GM10266 (cell line): Measurements from ENCODE around the gene WDR37.
"Not testable (repeated sequence)": the region's sequence is repeated elsewhere in the genome, so short reads cannot be mapped to it uniquely, and the experiment has no call there.

Source experiments
- DNase-seq: peaks from one replicate; pipeline ENCODE4 v3.0.0; 2012; ENCODE audit errors: extremely low spot score
- TF ChIP-seq, protein P1 (sequence below): IDR thresholded peaks from 2 replicates; pipeline ENCODE4 v1.5.1; 2012; ENCODE audit warnings: mild to moderate bottlenecking, low read depth; ENCODE audit not compliant: control insufficient read depth, insufficient read depth; ENCODE audit errors: missing control alignments

The WDR37 gene

DNA sequence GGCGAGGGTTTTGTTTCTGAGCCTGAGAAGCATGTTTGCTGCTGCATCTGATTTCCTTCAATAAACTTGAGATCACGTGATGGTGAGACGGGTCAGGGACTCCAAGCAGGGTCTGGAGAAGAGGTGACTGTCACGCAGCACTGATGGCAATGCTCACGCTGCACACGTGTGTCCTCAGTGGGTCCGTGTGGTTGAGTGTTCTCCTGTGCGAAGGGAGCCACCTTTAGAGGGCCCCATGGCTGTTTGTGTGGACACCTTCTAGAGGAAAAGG lies 100.4 kb downstream of the WDR37 start:
- TF ChIP-seq, protein P1, sequence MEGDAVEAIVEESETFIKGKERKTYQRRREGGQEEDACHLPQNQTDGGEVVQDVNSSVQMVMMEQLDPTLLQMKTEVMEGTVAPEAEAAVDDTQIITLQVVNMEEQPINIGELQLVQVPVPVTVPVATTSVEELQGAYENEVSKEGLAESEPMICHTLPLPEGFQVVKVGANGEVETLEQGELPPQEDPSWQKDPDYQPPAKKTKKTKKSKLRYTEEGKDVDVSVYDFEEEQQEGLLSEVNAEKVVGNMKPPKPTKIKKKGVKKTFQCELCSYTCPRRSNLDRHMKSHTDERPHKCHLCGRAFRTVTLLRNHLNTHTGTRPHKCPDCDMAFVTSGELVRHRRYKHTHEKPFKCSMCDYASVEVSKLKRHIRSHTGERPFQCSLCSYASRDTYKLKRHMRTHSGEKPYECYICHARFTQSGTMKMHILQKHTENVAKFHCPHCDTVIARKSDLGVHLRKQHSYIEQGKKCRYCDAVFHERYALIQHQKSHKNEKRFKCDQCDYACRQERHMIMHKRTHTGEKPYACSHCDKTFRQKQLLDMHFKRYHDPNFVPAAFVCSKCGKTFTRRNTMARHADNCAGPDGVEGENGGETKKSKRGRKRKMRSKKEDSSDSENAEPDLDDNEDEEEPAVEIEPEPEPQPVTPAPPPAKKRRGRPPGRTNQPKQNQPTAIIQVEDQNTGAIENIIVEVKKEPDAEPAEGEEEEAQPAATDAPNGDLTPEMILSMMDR: no peak
- no peak for DNase-seq

DNA sequence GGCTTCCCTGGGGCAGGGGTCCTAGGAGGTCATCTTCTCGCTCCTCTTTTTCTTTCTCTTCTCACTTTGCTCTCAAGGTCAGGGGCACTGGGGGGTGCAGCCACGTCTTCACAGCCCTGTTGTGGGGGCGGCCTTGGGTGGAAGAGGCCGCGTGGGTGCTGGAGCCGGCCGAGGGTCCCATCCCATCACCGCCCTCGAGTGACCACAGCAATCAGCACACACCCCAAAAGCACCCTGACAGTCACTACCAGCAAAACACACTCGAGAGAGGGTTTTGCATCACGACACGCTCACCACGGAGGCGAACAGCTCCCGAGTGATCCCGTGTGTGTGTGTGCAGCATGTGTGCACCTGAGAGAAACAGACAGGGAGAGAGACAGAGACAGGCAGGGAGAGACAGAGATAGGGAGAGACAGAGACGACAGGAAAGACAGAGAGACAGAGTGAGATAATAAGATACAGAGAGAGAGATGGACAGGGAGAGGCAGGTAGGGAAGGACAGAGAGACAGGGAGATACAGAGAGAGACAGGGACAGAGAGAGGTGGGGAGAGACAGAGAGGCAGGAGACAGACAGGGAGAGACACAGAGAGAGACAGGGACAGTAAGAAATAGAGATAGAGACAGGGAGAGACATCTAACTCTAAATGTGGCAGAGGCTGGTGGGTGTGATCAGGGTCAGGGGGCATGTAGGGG lies 100.9 kb downstream of the WDR37 start:
- TF ChIP-seq, protein P1: no peak
- no peak for DNase-seq

DNA sequence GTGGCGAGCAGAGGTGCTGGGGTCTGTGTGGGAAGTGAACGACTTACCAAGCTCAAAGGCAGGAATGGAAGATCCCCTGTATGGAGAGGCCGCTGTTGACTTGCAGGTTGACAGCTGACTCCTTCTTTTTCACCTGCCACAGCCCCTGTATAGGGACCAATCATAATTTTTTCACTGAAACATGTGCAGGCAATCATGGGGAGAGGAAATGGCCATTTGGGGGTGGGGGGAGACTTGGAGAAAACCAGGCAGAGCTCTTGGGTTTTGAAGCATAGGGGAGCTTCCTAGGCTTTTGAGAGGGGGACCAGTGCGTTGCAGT lies 101.4 kb downstream of the WDR37 start:
- TF ChIP-seq, protein P1: no peak
- no peak for DNase-seq

DNA sequence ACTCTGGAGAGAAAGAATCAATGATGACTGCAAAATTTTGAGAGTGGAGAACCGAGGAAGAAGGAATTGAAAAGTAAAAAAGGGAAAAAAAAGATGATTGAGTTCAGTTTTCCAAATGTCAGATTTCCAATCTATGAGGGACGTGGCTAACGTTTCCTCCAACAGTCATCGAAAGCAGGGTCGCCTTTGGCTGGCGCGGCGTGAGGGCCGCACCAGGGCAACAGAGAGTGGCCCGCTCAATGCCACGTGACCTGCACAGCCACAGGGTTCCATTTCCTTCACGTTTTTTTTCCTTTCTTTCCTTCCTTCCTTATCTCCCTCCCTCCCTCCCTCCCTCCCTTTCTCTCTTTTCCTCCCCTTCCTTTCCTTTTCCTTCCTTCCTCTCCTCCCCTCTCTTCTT lies 101.9 kb downstream of the WDR37 start:
- DNase-seq: no peak
- TF ChIP-seq, protein P1: no peak

DNA sequence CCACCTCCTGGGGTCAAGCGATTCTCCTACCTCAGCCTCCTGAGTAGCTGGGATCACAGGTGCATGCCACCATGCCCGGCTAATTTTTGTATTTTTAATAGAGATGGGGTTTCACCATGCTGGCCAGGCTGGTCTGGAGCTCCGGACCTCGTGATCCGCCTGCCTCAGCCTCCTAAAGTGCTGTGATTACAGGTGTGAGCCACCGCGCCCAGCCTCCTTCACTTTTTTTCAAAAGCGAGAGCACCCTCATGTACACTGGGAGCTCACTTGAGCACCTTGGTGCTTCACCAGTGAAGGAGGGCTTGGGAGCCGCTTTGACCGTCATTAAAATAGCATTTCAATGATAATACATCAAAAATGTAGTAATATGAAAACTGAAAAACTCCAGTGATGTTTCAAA lies 102.4 kb downstream of the WDR37 start:
- not testable (repeated sequence) for DNase-seq

DNA sequence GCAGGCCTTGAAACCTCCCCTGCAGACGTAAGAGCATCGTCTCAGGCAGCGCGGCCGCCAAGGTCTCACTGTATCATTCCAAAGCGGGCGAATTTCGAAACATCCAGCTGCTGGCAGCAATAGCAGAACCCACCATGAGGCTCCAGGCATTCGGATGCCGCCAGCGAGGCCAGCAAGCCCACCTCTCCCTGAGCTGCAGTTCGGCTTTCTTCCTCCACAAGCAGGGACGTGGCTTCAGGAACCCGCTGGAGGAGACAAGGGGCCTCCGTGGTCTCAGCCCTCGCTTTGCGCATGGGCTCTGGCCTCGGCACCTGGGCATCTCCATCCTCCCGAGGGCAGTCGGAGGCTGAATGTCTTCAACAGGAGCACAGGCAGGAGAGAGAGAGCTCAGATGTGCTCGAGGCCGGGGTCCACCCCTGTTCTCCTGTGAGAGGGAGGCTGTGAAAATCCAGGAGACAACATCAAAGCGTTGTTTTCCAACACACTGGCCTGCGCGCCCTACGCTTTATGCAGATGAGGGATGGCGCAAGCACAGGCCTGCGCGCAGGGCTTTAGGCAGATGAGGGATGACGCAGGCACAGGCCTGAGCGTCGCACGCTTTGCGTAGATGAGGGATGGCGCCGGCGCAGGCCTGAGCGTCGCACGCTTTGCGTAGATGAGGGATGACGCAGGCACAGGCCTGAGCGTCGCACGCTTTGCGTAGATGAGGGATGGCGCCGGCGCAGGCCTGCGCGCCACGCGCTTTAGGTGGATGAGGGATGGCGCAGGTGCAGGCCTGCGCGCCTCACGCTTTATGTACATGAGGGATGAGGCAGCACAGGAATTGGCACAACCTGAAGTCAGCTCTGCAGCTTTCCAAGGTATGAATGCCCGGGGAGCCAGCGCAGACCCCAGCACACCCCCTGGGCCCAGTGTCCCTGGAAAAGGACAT lies 103.2 kb downstream of the WDR37 start:
- no peak for DNase-seq
- TF ChIP-seq, protein P1: no peak

DNA sequence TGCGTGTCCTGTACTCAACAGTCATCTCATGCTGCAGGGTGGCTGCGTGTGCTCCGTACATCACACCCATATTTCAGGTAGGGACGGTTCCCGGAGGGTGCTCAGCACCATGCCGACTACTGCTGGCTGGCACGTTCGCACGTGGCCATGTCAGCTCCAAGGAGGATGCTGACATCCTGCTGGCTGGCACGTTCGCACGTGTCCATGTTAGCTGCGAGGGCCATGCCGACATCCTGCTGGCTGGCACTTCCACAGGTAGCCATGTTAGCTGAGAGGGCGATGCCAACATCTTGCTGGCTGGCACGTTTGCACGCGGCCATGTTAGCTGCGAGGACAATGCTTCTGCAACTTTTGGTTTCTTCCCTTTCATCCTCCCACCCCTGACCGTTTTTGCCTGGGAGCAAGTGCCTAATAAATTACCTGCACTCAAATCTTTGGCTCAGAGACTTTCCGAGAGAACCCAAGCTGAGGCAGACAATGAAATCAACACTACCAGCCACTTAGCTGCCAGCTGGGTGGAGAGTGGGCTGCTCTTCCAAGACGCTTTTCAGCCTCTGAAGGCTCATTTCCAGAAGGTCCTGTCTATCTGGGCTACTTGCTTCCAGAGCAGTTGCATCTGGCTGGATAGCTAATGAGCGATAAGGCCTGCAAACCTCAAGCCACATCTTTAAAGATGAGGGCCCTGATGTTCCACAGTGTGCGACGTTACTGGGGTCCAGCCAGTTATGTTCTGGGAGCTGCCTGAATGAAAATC lies 104.6 kb downstream of the WDR37 start:
- DNase-seq: no peak
- TF ChIP-seq, protein P1: no peak

DNA sequence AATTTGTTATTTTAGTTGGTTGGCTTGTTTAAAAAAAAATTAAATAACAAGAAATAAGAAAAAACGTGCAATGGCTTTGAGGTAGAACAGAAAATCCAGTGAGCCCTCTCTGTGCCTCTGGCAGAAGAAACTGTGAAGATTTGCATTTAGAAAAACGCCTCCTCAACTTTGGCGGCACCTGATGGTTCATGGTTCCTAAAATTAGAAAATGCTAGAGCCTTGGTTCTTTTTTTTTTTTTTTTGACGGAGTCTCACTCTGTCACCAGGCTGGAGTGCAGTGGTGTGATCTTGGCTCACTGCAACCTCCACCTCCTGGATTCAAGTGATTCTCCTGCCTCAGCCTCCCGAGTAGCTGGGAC lies 105.1 kb downstream of the WDR37 start:
- not testable (repeated sequence) for DNase-seq
